Panc1 (cell line): ENCODE data around the gene CCNB1IP1. TPM values are rescaled to one million over a fixed set of nuclear protein-coding genes. Genes with fewer than 3 reads are reported as not detected.

ENCODE experiments used
- ATAC-seq: fragments of 200-7000 bp; cut with Tn5 transposase; 2 replicates; pipeline ENCODE4 v1.9.1; 2020; ENCODE audit warnings: mild to moderate bottlenecking, moderate library complexity
- BruUV-seq: library from RNA; stranded (reverse); fragments of 400-500 nt; replicated peaks from 2 replicates; lab custom pipeline; 2021; lab: Mats Ljungman, UMichigan
- CTCF ChIA-PET: fragments of 300-600 bp; sonication (Branson Sonifier 250); formaldehyde crosslinking; loops from one replicate; lab custom pipeline; 2022; ENCODE audit warnings: antibody characterized with exemption; lab: Charles Lee
- POLR2A ChIA-PET: fragments of 300-600 bp; sonication (Branson Sonifier 250); formaldehyde crosslinking; loops from one replicate; lab custom pipeline; 2022; ENCODE audit warnings: antibody characterized with exemption; lab: Charles Lee
- DNase-seq: peaks from one replicate; pipeline ENCODE4 v3.0.0-alpha.2; 2010; ENCODE audit warnings: low read depth, low spot score
- H3K27ac ChIP-seq: 2 replicates; pipeline ENCODE4 v1.5.1; 2011; ENCODE audit warnings: mild to moderate bottlenecking, low read length, inconsistent platforms
- H3K27me3 ChIP-seq: fragments of 200-500 bp; sonication (Bioruptor generic); 2 replicates; pipeline ENCODE4 v1.6.0; 2014; ENCODE audit warnings: low read length, inconsistent platforms; ENCODE audit not compliant: control insufficient read depth, insufficient read depth
- H3K36me3 ChIP-seq: fragments of 200-500 bp; sonication (Bioruptor generic); 2 replicates; pipeline ENCODE4 v1.5.1; 2014; ENCODE audit warnings: inconsistent platforms, mild to moderate bottlenecking, low read length, moderate library complexity; ENCODE audit not compliant: control insufficient read depth, insufficient read depth
- H3K4me1 ChIP-seq: 2 replicates; pipeline ENCODE4 v1.5.1; 2011; ENCODE audit warnings: inconsistent platforms, mild to moderate bottlenecking, low read length, moderate library complexity; ENCODE audit not compliant: control insufficient read depth, insufficient read depth
- H3K4me3 ChIP-seq, 2 experiments: 2 replicates each; pipeline ENCODE4 v1.5.1; 2011 to 2012; ENCODE audit warnings: low read depth in 2 of 2, low read length in 2 of 2, mild to moderate bottlenecking in 2 of 2, inconsistent platforms in 1 of 2, moderate library complexity in 1 of 2
- H3K9me3 ChIP-seq: fragments of 200-500 bp; sonication (Bioruptor generic); 2 replicates; pipeline ENCODE4 v1.5.1; 2014; ENCODE audit warnings: low read depth, mild to moderate bottlenecking, inconsistent platforms, low read length, moderate library complexity; ENCODE audit not compliant: control insufficient read depth, insufficient read depth
- POLR2AphosphoS5 ChIP-seq: IDR thresholded peaks from 2 replicates; pipeline ENCODE4 v1.6.1; 2012; ENCODE audit warnings: mild to moderate bottlenecking, low read depth, low read length, moderate library complexity
- REST ChIP-seq, 2 experiments: IDR thresholded peaks; 2 replicates each; pipeline ENCODE4 v1.6.1; 2011 to 2012; ENCODE audit warnings: low read depth in 2 of 2, control low read depth in 1 of 2, low read length in 1 of 2, mild to moderate bottlenecking in 1 of 2, moderate library complexity in 1 of 2; ENCODE audit not compliant: insufficient read depth in 1 of 2
- SIN3A ChIP-seq: IDR thresholded peaks from 2 replicates; pipeline ENCODE4 v1.6.1; 2012; ENCODE audit warnings: low read depth, mild to moderate bottlenecking, low read length, moderate library complexity, borderline replicate concordance; ENCODE audit not compliant: insufficient read depth
- TCF7L2 ChIP-seq: IDR thresholded peaks from 2 replicates; pipeline ENCODE4 v1.6.1; 2011; ENCODE audit warnings: mild to moderate bottlenecking, low read depth, low read length, inconsistent platforms
- in situ Hi-C: cut with HindIII; loops from 2 replicates; pipeline ENCODE4 v1.10.0; 2016; ENCODE audit warnings: low sequenced_read_pairs, low pct_unique_long_range_greater_than_20kb
- intact Hi-C: fragments of 100-400 bp; cut with micrococcal nuclease; formaldehyde crosslinking; loops from one replicate; pipeline ENCODE4 v1.10.0; 2022; ENCODE audit not compliant: unreplicated experiment
- total RNA-seq: library from RNA; stranded (reverse); gene quantifications from one replicate; pipeline ENCODE4 v1.2.1, GENCODE V29; 2021; ENCODE audit not compliant: unreplicated experiment
- TF ChIP-seq, protein P1 (sequence below): fragments of 450-650 bp; IDR thresholded peaks from 2 replicates; pipeline ENCODE4 v1.5.1; 2017; ENCODE audit warnings: mild to moderate bottlenecking

The CCNB1IP1 gene
- total RNA-seq, 1 experiment from 2014 or later: 20.3 TPM

GRCh38 chr14:20278414-20278813 lies 54.7 kb downstream of the CCNB1IP1 start:
- ChIA-PET CTCF (no interaction called here), POLR2A (no interaction called here)
- H3K4me3 ChIP-seq: no peak overlapping the region
- intact Hi-C loops: no loop called here
- no peaks in the 10 kb centered on the region for H3K4me1 ChIP-seq
- no peak overlapping the region for H3K27ac ChIP-seq
- TF ChIP-seq, protein P1, sequence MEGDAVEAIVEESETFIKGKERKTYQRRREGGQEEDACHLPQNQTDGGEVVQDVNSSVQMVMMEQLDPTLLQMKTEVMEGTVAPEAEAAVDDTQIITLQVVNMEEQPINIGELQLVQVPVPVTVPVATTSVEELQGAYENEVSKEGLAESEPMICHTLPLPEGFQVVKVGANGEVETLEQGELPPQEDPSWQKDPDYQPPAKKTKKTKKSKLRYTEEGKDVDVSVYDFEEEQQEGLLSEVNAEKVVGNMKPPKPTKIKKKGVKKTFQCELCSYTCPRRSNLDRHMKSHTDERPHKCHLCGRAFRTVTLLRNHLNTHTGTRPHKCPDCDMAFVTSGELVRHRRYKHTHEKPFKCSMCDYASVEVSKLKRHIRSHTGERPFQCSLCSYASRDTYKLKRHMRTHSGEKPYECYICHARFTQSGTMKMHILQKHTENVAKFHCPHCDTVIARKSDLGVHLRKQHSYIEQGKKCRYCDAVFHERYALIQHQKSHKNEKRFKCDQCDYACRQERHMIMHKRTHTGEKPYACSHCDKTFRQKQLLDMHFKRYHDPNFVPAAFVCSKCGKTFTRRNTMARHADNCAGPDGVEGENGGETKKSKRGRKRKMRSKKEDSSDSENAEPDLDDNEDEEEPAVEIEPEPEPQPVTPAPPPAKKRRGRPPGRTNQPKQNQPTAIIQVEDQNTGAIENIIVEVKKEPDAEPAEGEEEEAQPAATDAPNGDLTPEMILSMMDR: no peak
- TF ChIP-seq SIN3A (no peak), TCF7L2 (no peak), REST (IDR thresholded peaks at IDR 0.05; ENCODE audit: insufficient read depth in 1 of 2, low read depth in 2 of 2, low read length in 1 of 2) (no peak), POLR2AphosphoS5 (no peak)
- H3K9me3 ChIP-seq: no peaks in the 10 kb centered on the region
- DNase-seq (no peak), ATAC-seq (no peak)
- in situ Hi-C loops: no loop called here
- H3K27me3 ChIP-seq: no peaks in the 10 kb centered on the region
- BruUV-seq: no TSS peak
- H3K36me3 ChIP-seq: no peaks in the 10 kb centered on the region

DNA sequence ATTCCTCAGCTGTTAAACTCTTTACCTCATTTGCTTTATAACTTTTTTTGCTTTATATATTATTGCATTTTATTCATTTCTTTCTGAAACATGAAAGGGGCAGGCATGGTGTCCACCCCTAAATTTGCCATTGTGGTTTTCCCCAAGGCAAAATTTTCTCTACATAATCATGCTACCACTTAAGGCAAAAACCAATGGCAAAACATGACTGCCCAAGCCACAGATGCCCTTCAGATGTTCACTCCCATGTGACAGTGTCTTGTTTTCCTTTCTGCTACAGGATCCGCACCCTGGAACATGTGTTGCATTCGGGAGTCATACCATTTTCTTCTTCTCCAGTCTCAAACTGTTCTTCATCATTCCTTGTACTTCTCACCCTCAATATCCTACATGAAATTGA lies 55.7 kb downstream of the CCNB1IP1 start:
- no peak for ATAC-seq
- in situ Hi-C loops (no loop called here), intact Hi-C loops (no loop called here)
- BruUV-seq: no TSS peak
- Histone ChIP-seq H3K9me3 (no peaks in the 10 kb centered on the region), H3K36me3 (no peaks in the 10 kb centered on the region), H3K4me1 (no peaks in the 10 kb centered on the region), H3K27ac (no peak overlapping the region), H3K27me3 (no peaks in the 10 kb centered on the region), H3K4me3 (no peak overlapping the region)
- no peak for DNase-seq
- ChIA-PET CTCF (no interaction called here), POLR2A (no interaction called here)
- TF ChIP-seq TCF7L2 (no peak), SIN3A (no peak), REST (IDR thresholded peaks at IDR 0.05; ENCODE audit: insufficient read depth in 1 of 2, low read depth in 2 of 2, low read length in 1 of 2) (no peak), POLR2AphosphoS5 (no peak)
- TF ChIP-seq, protein P1: no peak
